ENCODE results near the gene ABCC1. TPM values are rescaled to one million over a fixed set of nuclear protein-coding genes. Genes with fewer than 3 reads are reported as not detected.
A peak's percentile ranks its signal among the peaks of the same experiment; 100 is the strongest.
"Not testable (repeated sequence)": the region's sequence is repeated elsewhere in the genome, so short reads cannot be mapped to it uniquely, and the experiment has no call there.

The ABCC1 gene
- total RNA-seq, 1 experiment from 2014 or later: 48.0 TPM

DNA sequence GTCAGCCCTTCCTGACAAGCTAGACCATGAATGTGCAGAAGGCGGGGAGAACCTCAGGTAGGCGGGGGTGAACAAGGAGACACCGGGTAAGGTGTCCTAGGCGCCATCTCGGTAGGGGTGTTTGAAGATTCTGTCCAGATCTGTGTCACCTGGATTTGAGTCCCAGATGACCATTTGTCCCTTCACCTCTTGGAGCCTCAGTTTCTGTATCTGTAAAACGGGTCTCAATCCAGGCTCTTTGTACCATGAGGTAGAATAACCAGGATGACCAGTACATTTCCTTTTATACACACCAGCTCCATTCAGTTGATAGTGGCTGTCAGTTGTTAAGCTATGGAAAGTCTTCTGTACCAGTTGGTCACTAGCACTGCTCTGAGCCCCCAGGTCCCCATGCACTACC is 187.2 kb downstream of the ABCC1 start:
- Histone ChIP-seq H3K36me3 (peaks cover 89% of the 10 kb centered on the region), H3K27me3 (no peaks in the 10 kb centered on the region), H3K9me3 (no peaks in the 10 kb centered on the region), H3K4me3 (no peak overlapping the region)
- DNase-seq: no peak

DNA sequence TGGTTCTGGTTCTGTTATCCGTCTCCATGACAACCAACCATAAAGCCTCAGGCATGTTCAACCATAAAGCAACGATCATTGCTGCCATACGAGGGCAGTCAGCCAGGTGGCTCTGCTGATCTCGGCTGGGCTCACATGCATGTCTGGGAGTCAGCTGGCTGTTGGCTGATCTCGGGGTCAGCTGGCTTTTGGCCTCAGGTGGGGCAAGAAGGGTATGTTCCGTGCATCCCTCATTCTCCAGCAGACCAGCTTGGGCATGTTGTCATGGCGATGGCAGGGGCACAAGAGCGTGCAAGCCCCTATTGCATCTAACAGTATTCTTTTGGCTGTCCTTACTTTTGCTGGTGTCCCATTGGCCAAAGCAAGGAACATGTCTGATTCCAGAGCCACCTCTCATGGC is 187.7 kb downstream of the ABCC1 start:
- H3K36me3 ChIP-seq: peaks cover 89% of the 10 kb centered on the region
- H3K4me3 ChIP-seq: no peak overlapping the region
- DNase-seq: no peak
- no peaks in the 10 kb centered on the region for H3K27me3 ChIP-seq
- no peaks in the 10 kb centered on the region for H3K9me3 ChIP-seq

DNA sequence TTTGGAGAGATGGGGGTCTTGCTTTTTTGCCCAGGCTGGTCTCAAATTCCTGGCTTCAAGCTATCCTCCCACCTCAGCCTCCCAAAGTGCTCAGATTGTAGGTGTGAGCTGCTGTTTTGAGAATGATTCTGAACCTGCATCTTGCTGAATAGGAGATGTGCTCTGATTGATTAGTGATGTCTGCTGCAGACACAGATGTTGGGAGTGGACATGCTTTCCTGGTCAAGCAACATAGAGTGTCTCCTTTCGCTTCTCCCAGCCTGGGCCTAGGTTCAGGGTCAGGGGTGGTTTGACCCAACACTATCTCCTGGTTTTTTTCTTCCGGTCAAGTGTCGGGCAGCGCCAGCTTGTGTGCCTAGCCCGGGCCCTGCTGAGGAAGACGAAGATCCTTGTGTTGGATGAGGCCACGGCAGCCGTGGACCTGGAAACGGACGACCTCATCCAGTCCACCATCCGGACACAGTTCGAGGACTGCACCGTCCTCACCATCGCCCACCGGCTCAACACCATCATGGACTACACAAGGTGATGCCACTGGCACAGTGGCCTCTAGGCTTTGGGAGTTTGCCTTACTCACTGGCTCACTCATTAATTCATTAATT is 188.7 kb downstream of the ABCC1 start:
- H3K27me3 ChIP-seq: no peaks in the 10 kb centered on the region
- no peak for DNase-seq
- H3K4me3 ChIP-seq: no peak overlapping the region
- H3K9me3 ChIP-seq: no peaks in the 10 kb centered on the region
- H3K36me3 ChIP-seq: peaks cover 92% of the 10 kb centered on the region

DNA sequence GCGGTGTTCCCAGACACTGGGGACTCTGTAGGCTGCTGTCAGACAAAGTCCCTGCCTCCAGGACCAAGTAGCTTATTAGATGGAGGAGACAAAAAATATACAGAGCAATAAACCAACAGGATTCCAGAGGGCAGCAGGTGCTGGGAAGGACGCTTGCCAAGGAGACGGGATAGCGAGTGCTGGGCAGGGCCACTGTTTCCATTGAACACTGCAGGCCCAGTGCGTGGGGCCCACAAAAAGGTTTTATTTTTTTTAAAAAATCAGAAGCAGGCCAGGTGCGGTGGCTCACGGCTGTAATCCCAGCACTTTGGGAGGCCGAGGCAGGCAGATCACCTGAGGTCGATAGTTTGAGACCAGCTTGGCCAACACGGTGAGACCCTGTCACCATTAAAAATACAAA is 189.6 kb downstream of the ABCC1 start:
- Histone ChIP-seq H3K36me3 (peaks cover 90% of the 10 kb centered on the region), H3K27me3 (no peaks in the 10 kb centered on the region), H3K4me3 (no peak overlapping the region), H3K9me3 (no peaks in the 10 kb centered on the region)
- DNase-seq: no peak

DNA sequence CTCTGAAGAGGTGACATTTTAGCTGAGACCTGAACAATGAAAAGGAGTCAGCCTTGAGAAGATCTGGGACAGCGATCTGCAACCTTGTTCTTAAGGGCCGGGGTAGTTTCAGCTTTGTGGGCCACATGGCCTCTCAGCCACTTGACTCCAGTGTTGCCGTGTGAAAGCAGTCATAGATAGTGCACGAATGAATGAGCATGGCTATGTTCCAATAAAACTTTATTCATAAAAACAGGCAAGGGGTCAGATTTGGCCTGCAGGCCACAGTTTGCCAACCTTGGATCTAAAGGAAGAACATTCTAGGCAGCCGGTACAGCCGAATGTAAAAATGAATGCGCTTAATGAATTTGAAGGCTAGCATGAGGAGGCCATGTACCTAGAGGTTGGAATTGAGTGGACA is 190.4 kb downstream of the ABCC1 start:
- Histone ChIP-seq H3K4me3 (no peak overlapping the region), H3K27me3 (no peaks in the 10 kb centered on the region), H3K9me3 (no peaks in the 10 kb centered on the region), H3K36me3 (peaks cover 92% of the 10 kb centered on the region)
- DNase-seq: no peak

DNA sequence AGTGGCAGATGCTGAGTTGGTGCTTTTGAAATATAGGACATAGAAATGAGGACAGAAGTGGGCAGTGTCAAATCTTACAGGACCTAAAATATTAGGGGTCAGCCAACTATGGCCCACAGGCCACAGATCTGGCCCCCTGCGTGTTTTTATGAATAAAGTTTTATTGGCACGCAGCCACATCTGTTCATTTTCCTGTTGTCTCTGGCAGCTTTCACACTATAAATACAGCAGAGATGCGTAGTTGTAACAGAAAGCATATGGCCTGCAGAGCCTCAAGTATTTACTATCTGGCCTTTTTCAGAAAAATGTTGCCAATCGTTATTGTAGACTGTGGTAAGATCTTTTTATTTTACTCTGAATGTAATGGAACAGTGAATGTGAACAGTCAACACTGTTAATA is 191.1 kb downstream of the ABCC1 start:
- Histone ChIP-seq H3K9me3 (no peaks in the 10 kb centered on the region), H3K4me3 (no peak overlapping the region), H3K36me3 (peaks cover 92% of the 10 kb centered on the region), H3K27me3 (no peaks in the 10 kb centered on the region)
- DNase-seq: no peak

DNA sequence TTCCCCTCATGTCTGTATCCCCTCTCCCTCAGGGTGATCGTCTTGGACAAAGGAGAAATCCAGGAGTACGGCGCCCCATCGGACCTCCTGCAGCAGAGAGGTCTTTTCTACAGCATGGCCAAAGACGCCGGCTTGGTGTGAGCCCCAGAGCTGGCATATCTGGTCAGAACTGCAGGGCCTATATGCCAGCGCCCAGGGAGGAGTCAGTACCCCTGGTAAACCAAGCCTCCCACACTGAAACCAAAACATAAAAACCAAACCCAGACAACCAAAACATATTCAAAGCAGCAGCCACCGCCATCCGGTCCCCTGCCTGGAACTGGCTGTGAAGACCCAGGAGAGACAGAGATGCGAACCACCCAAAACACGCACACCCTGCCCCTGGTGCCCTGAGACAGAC is 191.7 kb downstream of the ABCC1 start:
- Histone ChIP-seq H3K27me3 (no peaks in the 10 kb centered on the region), H3K4me3 (no peak overlapping the region), H3K9me3 (no peaks in the 10 kb centered on the region), H3K36me3 (peaks cover 92% of the 10 kb centered on the region)
- no peak for DNase-seq

DNA sequence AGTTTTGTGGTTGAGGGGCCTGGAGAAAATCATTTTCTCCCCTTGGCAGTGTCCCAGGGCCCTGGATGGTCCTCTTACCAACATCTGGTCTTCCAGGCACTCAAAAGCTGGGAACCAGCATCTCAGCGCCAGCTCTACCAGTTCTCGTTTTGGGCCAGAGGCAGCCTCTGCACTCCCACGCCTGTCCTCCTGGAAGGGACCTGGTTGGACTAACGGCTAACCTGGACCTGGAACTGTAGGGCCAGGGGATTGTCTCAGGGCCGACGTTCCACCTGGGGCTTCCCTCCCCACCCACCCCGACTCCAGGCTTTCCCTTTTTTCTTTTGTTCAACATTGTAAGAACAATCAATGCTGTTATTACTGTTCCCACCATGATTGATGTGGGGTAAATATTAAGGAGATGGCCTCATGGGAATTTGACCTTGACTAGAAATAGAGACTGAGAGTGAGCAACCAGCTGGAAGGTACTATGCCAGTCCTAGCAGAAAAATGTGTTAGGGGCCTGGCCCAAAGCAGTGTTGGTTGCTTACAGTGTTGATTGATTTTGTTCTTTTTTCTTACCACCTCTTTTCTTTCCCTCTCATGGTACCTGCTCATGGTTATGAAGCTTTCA is 192.5 kb downstream of the ABCC1 start:
- no peaks in the 10 kb centered on the region for H3K9me3 ChIP-seq
- DNase-seq: no peak
- H3K36me3 ChIP-seq: peaks cover 92% of the 10 kb centered on the region
- H3K4me3 ChIP-seq: no peak overlapping the region
- H3K27me3 ChIP-seq: no peaks in the 10 kb centered on the region

DNA sequence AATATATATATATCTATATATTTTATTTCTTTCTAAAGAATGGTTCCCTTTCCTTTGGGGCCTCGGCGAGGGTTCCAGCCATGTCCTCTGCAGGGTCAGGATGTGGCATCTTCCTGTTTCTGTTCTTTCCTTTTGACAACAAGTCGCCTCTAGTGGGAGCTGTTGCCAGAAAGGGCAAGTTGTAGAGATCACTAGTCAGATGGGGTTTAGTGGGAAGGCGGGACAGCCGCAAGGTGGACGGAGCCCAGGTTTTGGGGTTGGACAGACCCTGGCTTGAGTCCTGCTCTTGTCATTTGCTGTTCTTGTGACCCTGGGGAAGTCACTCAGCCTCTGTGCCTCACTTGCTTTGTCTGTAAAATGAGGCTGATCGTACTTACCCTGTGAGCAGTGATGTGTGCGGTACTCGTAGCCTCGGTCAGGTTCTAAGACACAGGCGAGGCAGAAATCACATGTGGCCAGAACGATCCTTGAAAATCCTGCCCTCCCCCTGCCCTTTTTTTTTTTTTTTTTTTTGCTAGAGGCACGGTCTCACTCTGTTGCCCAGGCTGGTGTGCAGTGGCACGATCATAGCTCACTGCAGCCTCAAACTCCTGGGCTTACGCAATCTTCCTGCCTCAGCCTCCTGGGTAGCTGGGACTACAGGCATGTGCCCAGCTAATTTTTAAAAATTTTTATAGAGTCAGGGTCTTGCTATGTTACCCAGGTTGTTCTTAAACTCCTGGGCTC is 193.8 kb downstream of the ABCC1 start:
- H3K4me3 ChIP-seq: no peak overlapping the region
- no peaks in the 10 kb centered on the region for H3K9me3 ChIP-seq
- H3K27me3 ChIP-seq: no peaks in the 10 kb centered on the region
- no peak for DNase-seq
- peaks cover 94% of the 10 kb centered on the region for H3K36me3 ChIP-seq

DNA sequence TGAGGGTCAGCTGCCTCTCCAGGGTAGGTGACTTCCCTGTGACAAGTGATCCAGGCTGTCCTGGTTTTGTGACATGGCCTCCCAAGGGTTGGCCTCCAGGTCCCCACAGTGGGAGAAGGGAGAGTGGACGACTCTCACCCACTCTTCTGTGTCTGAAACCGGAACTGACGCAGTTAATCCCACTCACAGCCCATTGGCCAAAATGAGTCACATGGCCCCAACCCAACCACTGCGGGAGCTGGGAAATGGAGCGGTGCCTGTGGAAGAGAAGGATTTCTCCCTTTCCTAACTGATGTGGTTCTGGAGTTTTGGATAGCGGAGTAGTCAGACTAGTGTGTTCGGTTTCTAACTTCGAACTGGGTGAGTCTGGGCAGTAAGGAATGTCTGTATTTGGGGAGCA is 194.5 kb downstream of the ABCC1 start:
- Histone ChIP-seq H3K4me3 (no peak overlapping the region), H3K27me3 (no peaks in the 10 kb centered on the region), H3K36me3 (peaks cover 89% of the 10 kb centered on the region), H3K9me3 (no peaks in the 10 kb centered on the region)
- no peak for DNase-seq

DNA sequence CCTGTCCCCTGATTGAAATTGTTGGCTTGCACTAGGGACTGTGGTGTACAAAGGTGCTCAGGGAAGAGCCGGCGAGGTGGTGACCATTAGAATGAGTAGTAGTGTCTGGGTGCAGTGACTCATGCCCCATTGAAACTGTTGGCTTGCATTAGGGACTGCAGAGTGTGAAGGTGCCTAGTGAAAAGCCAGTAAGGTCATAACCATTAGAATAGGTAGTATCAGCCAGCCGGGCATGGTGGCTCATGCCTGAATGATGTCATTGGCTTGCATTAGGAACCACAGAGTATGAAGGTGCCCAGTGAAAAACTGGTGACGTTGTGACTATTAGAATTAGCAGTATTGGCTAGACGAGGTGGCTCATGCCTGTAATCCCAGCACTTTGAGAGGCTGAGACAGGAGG is 195.0 kb downstream of the ABCC1 start:
- H3K9me3 ChIP-seq: no peaks in the 10 kb centered on the region
- H3K4me3 ChIP-seq: no peak overlapping the region
- peaks cover 86% of the 10 kb centered on the region for H3K36me3 ChIP-seq
- peak; percentile 23 for DNase-seq
- H3K27me3 ChIP-seq: no peaks in the 10 kb centered on the region

DNA sequence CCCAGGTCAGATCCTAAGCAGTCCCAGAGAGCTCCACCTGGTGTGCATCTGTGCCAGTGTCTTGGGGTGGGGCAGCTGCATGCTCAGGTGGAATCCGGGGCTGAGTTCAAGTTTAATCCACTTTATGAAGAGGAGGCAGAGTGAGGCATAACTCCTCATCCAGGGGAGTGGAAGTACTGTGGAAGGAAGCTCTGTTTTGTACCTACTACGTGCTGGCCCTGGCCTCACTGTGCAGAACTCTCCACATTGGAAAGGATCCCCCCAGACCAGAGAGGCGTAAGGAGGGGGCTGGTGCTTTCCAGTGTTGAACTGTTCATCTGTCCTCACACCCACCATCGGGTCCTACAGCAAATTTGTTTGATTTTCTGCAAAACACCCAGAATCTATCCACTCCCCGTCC is 195.9 kb downstream of the ABCC1 start:
- no peak for DNase-seq
- Histone ChIP-seq H3K36me3 (peaks cover 78% of the 10 kb centered on the region), H3K27me3 (no peaks in the 10 kb centered on the region), H3K9me3 (no peaks in the 10 kb centered on the region), H3K4me3 (no peak overlapping the region)

DNA sequence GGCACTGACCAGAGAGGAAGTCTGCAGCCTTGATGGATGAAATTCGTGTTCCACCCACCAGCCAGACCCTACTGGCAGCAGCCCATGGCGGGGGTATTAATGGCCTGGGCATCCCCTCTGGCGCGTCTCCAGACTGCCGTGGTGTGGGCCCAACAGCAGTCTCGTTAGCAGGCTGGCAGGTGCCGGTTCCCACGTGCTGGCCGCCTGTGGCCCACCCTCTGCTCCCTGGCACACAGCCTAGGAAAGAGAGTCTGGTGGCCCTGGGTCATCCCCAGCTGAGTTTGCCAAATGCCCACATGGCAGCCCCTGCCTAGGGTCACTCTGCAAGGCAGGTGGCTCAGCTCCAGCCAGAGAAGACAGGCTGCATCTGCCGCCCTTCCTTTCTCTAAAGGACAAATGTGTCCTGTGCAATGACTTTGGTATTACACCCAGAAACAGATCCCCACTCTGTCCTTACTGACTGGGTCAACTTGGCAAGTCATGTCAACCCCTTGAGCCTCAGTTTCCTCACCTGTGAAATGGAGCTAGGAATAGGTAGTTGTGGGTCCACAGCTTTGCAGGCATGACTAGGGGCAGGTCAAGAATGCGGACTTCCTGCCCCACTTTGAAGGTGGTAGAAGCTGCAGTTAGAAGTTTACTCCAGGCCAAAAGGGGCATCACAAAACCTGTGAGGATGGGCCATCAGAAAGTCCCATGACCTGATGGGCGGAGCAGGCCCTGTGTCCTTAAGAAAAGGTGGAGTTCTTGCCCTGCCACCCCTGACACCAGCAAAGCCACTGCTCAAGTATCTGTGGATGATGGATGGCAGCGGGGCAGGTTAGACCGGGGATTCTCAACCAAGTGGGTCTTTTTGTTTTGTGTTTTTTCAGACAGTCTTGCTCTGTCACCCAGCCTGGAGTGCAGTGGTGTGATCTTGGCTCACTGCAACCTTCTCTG is 197.2 kb downstream of the ABCC1 start:
- no peak overlapping the region for H3K4me3 ChIP-seq
- H3K36me3 ChIP-seq: peaks cover 65% of the 10 kb centered on the region
- H3K27me3 ChIP-seq: no peaks in the 10 kb centered on the region
- no peaks in the 10 kb centered on the region for H3K9me3 ChIP-seq
- no peak for DNase-seq

DNA sequence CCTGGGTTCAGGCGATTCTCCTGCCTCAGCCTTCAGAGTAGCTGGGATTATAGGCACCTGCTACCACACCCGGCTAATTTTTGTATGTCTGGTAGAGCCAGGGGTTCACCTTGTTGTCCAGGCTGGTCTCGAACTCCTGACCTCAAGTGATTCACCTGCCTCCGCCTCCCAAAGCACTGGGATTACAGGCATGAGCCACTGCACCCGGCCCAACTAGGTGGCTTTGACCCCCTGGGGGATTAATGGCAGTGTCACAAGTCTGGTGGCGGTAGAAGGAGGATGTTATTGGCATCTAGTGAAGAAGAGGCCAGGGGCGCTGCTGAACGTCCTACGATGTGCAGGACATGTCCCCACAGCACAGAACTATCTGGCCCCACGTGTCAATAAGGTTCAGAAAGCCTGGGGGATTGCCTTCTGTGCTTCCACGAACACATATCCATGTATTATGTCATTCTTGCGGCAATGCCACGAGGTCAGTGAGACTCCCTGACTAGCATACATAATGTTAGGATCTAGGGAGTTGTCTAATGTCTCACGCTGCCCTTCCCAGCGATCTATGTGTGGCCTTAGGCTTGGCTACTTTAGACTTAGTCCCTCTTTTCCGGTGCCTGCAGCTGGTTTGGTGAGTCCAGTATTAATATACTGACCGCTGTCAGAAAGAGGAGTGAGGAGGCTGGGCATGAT is 198.0 kb downstream of the ABCC1 start:
- H3K36me3 ChIP-seq: peaks cover 58% of the 10 kb centered on the region
- H3K4me3 ChIP-seq: no peak overlapping the region
- no peaks in the 10 kb centered on the region for H3K27me3 ChIP-seq
- no peaks in the 10 kb centered on the region for H3K9me3 ChIP-seq
- DNase-seq: no peak

DNA sequence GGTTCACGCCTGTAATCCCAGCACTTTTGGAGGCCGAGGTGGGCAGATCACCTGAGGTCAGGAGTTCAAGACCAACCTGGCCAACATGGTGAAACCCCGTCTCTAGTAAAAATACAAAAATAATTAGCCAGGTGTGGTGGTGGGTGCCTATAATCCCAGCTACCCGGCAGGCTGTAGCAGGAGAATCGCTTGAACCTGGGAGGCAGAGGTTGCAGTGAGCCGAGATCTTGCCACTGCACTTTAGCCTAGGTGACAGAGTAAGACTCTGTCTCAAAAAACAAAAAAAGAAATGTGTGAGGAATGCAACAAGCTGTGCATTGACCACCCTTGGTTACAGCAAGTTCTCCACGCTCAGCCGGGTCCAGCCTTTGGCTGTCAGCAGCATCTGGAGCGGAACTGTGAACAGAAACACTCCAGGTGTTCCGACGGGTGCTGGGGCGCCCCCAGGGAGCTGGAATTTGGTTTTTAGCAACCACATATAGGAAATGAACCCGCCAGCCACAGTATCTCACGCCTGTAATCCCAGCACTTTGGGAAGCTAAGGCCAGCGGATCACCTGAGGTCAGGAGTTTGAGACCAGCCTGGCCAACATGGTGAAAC is 198.7 kb downstream of the ABCC1 start:
- not testable (repeated sequence) for H3K27me3 ChIP-seq, DNase-seq, H3K4me3 ChIP-seq, H3K9me3 ChIP-seq
- peaks cover 52% of the 10 kb centered on the region for H3K36me3 ChIP-seq

DNA sequence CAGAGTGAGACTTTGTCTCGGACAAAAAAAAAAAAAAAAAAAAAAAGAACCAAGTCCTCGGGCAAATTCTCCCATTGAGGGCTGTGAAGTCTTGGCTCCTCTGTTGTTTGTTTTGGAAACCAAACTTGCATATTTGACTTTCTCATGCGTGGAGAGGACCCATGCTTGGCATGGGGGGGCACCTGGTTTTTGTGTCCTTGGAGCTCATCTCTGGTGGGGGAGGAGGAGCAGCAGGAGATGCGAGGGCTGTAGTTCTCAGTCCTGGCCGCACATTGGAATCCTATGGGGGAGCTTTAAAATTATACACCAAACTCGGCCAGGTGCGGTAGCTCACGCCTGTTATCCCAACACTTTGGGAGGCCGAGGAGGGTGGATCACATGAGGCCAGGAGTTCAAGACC is 199.3 kb downstream of the ABCC1 start:
- Histone ChIP-seq H3K9me3 (no peaks in the 10 kb centered on the region), H3K27me3 (no peaks in the 10 kb centered on the region), H3K36me3 (peaks cover 47% of the 10 kb centered on the region), H3K4me3 (no peak overlapping the region)
- no peak for DNase-seq

All from MG63 (cell line).